Ishikawa (cell line): ENCODE data around the gene DHX8.

ENCODE experiments used
- CEBPB ChIP-seq: IDR thresholded peaks from 2 replicates; pipeline ENCODE4 v1.6.1; 2012
- CREB1 ChIP-seq: IDR thresholded peaks from 2 replicates; pipeline ENCODE4 v1.6.1; 2012; ENCODE audit warnings: low read depth
- EGR1 ChIP-seq: IDR thresholded peaks from 2 replicates; pipeline ENCODE4 v1.6.1; 2012
- EP300 ChIP-seq: IDR thresholded peaks from 2 replicates; pipeline ENCODE4 v1.6.1; 2012; ENCODE audit warnings: borderline replicate concordance
- FOXM1 ChIP-seq: IDR thresholded peaks from 2 replicates; pipeline ENCODE4 v1.6.1; 2012; ENCODE audit warnings: low read depth, borderline replicate concordance
- NFIC ChIP-seq: IDR thresholded peaks from 2 replicates; pipeline ENCODE4 v1.6.1; 2012
- RAD21 ChIP-seq: IDR thresholded peaks from 2 replicates; pipeline ENCODE4 v1.6.1; 2012; ENCODE audit warnings: low read depth
- TAF1 ChIP-seq: IDR thresholded peaks from 2 replicates; pipeline ENCODE4 v1.6.1; 2012; ENCODE audit warnings: low read depth, mild to moderate bottlenecking
- TCF12 ChIP-seq: IDR thresholded peaks from 2 replicates; pipeline ENCODE4 v1.6.1; 2012; ENCODE audit warnings: low read depth
- TEAD4 ChIP-seq: IDR thresholded peaks from 2 replicates; pipeline ENCODE4 v1.6.1; 2012
- YY1 ChIP-seq: IDR thresholded peaks from 2 replicates; pipeline ENCODE4 v1.6.1; 2012; ENCODE audit warnings: low read depth
- ZBTB7A ChIP-seq: IDR thresholded peaks from 2 replicates; pipeline ENCODE4 v1.6.1; 2012; ENCODE audit warnings: low read depth
- TF ChIP-seq, protein P1 (sequence below): IDR thresholded peaks from 2 replicates; pipeline ENCODE4 v1.6.1; 2012; ENCODE audit warnings: low read depth, mild to moderate bottlenecking
- TF ChIP-seq, protein P2 (sequence below): IDR thresholded peaks from 2 replicates; pipeline ENCODE4 v1.6.1; 2012
- TF ChIP-seq, protein P3 (sequence below): IDR thresholded peaks from 2 replicates; pipeline ENCODE4 v1.6.1; 2012

The DHX8 gene

DNA sequence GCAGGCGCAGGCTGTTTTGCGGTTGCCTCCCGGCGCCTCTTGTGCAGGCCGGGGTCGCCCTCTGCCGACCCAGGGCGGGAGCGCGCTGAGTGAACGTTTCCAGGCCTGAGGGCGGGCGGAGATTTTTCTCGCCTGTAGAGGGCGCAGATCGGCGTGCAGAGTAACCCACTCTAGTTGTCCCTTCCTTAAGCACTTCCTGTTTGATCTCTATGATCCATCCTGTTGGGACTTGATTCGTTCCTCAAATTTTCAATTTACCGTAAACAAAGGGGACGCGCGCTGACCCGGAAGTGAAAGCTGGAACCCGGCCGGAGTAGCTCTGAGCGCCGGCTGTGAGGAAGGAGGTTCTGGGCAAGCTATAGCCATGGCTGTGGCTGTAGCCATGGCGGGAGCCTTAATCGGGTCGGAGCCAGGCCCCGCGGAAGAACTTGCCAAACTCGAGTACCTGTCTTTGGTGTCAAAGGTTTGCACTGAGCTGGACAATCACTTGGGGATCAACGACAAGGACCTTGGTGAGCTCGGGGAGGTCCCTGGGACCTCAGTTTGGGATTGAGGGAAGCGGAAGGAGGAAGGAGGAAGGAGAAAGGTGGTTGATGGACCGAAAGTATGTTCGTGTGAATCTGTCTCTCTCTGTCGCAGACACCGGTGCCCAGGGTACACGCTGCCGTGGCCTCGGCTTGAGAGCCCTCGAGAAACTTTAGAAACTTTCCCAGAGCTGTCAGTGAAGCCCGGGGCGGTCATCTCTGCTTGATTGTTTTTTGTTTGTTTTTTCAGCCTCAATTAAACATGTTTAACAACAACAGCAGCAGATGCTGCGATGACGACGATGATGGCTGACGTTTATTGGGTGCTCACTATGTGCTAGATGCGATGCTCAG, at the start of gene DHX8:
Gene DHX8, plus strand, starts transcription at position 302 of the 878 bp plus-strand sequence. Its CDS starts 63 bp downstream, at position 365.
- 0 out of 2 replicates have a peak, but pooled peaks have one; percentile 46 for TF ChIP-seq CREB1
- peak; percentile 100 for TF ChIP-seq RAD21
- no peak for TF ChIP-seq EGR1
- peak; percentile 47; the same call in 1 of the 2 replicates for TF ChIP-seq EP300
- TF ChIP-seq TAF1 = peak; percentile 90
- TF ChIP-seq TCF12 = peak; percentile 79
- TF ChIP-seq, protein P1, sequence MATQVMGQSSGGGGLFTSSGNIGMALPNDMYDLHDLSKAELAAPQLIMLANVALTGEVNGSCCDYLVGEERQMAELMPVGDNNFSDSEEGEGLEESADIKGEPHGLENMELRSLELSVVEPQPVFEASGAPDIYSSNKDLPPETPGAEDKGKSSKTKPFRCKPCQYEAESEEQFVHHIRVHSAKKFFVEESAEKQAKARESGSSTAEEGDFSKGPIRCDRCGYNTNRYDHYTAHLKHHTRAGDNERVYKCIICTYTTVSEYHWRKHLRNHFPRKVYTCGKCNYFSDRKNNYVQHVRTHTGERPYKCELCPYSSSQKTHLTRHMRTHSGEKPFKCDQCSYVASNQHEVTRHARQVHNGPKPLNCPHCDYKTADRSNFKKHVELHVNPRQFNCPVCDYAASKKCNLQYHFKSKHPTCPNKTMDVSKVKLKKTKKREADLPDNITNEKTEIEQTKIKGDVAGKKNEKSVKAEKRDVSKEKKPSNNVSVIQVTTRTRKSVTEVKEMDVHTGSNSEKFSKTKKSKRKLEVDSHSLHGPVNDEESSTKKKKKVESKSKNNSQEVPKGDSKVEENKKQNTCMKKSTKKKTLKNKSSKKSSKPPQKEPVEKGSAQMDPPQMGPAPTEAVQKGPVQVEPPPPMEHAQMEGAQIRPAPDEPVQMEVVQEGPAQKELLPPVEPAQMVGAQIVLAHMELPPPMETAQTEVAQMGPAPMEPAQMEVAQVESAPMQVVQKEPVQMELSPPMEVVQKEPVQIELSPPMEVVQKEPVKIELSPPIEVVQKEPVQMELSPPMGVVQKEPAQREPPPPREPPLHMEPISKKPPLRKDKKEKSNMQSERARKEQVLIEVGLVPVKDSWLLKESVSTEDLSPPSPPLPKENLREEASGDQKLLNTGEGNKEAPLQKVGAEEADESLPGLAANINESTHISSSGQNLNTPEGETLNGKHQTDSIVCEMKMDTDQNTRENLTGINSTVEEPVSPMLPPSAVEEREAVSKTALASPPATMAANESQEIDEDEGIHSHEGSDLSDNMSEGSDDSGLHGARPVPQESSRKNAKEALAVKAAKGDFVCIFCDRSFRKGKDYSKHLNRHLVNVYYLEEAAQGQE = no peak
- TF ChIP-seq, protein P2, sequence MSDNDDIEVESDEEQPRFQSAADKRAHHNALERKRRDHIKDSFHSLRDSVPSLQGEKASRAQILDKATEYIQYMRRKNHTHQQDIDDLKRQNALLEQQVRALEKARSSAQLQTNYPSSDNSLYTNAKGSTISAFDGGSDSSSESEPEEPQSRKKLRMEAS = peak; percentile 86
- peak; percentile 96 for TF ChIP-seq FOXM1
- TF ChIP-seq, protein P3, sequence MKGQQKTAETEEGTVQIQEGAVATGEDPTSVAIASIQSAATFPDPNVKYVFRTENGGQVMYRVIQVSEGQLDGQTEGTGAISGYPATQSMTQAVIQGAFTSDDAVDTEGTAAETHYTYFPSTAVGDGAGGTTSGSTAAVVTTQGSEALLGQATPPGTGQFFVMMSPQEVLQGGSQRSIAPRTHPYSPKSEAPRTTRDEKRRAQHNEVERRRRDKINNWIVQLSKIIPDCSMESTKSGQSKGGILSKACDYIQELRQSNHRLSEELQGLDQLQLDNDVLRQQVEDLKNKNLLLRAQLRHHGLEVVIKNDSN = no peak
- no peak; the same call in 1 of the 2 replicates for TF ChIP-seq CEBPB
- TF ChIP-seq NFIC = peak; percentile 34; the same call in 1 of the 2 replicates
- peak; percentile 81 for TF ChIP-seq YY1
- no peak; the same call in 1 of the 2 replicates for TF ChIP-seq TEAD4
- no peak for TF ChIP-seq ZBTB7A

DNA sequence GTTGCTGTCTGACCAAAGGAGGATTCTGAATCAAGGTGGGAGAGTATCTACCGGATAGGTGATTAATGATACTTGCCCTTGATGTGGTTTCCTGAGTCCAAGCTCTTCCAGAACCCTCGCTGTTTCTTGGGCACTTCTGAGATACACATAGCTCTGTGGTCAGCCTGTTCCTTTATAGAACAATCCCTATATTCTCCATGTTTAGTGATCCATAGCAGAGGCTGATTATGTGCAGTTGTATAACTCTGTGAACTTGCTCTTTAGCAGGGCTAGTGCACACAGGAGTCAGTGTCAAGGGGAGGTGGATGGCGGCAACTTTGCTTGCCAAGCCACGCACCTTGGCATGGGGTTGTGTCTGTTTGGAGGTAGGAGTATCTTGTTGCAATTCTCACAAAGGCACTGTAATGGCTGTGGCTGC, 48.9 kb upstream of the DHX8 start:
- TF ChIP-seq TAF1 (no peak), YY1 (peak; percentile 84), RAD21 (peak; percentile 41), ZBTB7A (no peak), NFIC (peak; percentile 100), EGR1 (peak; percentile 10; the same call in 1 of the 2 replicates), CEBPB (peak; percentile 68), TCF12 (peak; percentile 99), EP300 (peak; percentile 99), FOXM1 (peak; percentile 98), TEAD4 (peak; percentile 98), CREB1 (0 out of 2 replicates have a peak, but pooled peaks have one; percentile 33)
- TF ChIP-seq, protein P2 = peak; percentile 85
- TF ChIP-seq, protein P3 = peak; percentile 50
- TF ChIP-seq, protein P1 = no peak

DNA sequence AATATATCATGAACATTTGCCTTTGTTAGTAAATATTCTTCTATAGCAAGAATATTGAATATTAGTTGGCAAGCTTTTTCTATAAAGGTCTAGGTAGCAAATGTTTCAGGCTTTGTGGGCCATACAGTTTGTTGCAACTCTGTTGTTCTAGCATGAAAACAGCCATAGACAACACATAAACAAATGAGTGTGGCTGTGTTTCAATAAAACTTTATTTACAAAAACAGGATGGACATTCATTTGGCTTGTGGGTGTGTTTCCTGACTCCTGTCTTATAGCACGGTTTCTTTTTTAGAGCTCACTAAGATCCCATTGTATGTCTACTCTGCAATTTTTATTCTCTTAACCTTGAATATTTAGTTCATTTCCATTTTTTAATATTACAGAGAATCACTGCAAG, 46.0 kb upstream of the DHX8 start:
- TF ChIP-seq ZBTB7A (no peak), CREB1 (no peak), RAD21 (no peak), CEBPB (no peak), TEAD4 (no peak), FOXM1 (no peak), EGR1 (no peak), TAF1 (no peak), YY1 (no peak), EP300 (no peak), NFIC (no peak), TCF12 (no peak)
- TF ChIP-seq, protein P1 = no peak
- TF ChIP-seq, protein P2 = no peak
- TF ChIP-seq, protein P3 = no peak
